DOHH2 (cell line): ENCODE results near the gene STAT5B.

Experiments
- H3F3A ChIP-seq: fragments of 200-600 bp; sonication (generic), shearing (Covaris generic); 2 replicates; pipeline ENCODE4 v1.6.0; 2016; ENCODE audit warnings: antibody characterized with exemption, mild to moderate bottlenecking; ENCODE audit not compliant: control insufficient read depth, insufficient read depth
- H3K27ac ChIP-seq: fragments of 200-600 bp; sonication (generic); 2 replicates; pipeline ENCODE4 v1.5.1; 2014; ENCODE audit warnings: low read depth, mild to moderate bottlenecking, low read length, moderate library complexity
- H3K27me3 ChIP-seq: fragments of 200-600 bp; sonication (generic); 2 replicates; pipeline ENCODE4 v1.6.1; 2014; ENCODE audit warnings: mild to moderate bottlenecking, low read length, mixed read lengths; ENCODE audit not compliant: control insufficient read depth
- H3K36me3 ChIP-seq: fragments of 200-600 bp; sonication (generic); 2 replicates; pipeline ENCODE4 v1.6.1; 2014; ENCODE audit warnings: mild to moderate bottlenecking, low read length, moderate library complexity, mixed read lengths; ENCODE audit not compliant: control insufficient read depth
- H3K4me1 ChIP-seq: fragments of 200-600 bp; sonication (generic); 2 replicates; pipeline ENCODE4 v1.6.1; 2014; ENCODE audit warnings: mild to moderate bottlenecking, low read length, mixed read lengths; ENCODE audit not compliant: control insufficient read depth
- H3K4me2 ChIP-seq: fragments of 200-600 bp; sonication (generic); 2 replicates; pipeline ENCODE4 v1.6.0; 2014; ENCODE audit warnings: mild to moderate bottlenecking, low read length, moderate library complexity
- H3K4me3 ChIP-seq: fragments of 200-600 bp; sonication (generic); 2 replicates; pipeline ENCODE4 v1.5.1; 2014; ENCODE audit warnings: mild to moderate bottlenecking, low read length, mixed read lengths
- H3K79me2 ChIP-seq: fragments of 200-600 bp; sonication (generic); 2 replicates; pipeline ENCODE4 v1.6.1; 2014; ENCODE audit warnings: mild to moderate bottlenecking, low read length, mixed read lengths; ENCODE audit not compliant: control insufficient read depth
- H3K9me2 ChIP-seq: fragments of 200-600 bp; sonication (generic); replicated peaks from 2 replicates; pipeline ENCODE4 v1.6.1; 2014; ENCODE audit warnings: mild to moderate bottlenecking, low read length, mixed read lengths; ENCODE audit not compliant: control insufficient read depth
- H3K9me3 ChIP-seq: fragments of 200-600 bp; sonication (generic); 2 replicates; pipeline ENCODE4 v1.6.1; 2014; ENCODE audit warnings: antibody characterized with exemption, low read length, mixed read lengths; ENCODE audit not compliant: control insufficient read depth, insufficient read depth
- H4K20me1 ChIP-seq: fragments of 200-600 bp; sonication (generic); 2 replicates; pipeline ENCODE4 v1.6.0; 2014; ENCODE audit warnings: low read depth, mild to moderate bottlenecking, antibody characterized with exemption, low read length, moderate library complexity; ENCODE audit not compliant: control insufficient read depth, insufficient read depth
- CTCF ChIP-seq: fragments of 200-600 bp; sonication (generic); IDR thresholded peaks from one replicate; pipeline ENCODE4 v1.5.1; 2014; ENCODE audit warnings: antibody characterized with exemption, mild to moderate bottlenecking, low read depth, low read length; ENCODE audit not compliant: poor library complexity, severe bottlenecking
- EZH2phosphoT487 ChIP-seq: fragments of 200-600 bp; sonication (generic); IDR thresholded peaks from 2 replicates; pipeline ENCODE4 v1.6.1; 2017; ENCODE audit warnings: borderline replicate concordance, mild to moderate bottlenecking, antibody characterized with exemption, low read length, moderate library complexity, mixed read lengths

The STAT5B gene

GRCh38 chr17:42165751-42166150 lies 110.4 kb downstream of the STAT5B start:
- Histone ChIP-seq H3K4me2 (no peak overlapping the region), H3K27me3 (no peaks in the 10 kb centered on the region), H3K4me1 (no peaks in the 10 kb centered on the region), H3K9me3 (no peaks in the 10 kb centered on the region), H3K9me2 (no peaks in the 10 kb centered on the region), H3K4me3 (no peak overlapping the region), H3K27ac (no peak overlapping the region), H3F3A (no peaks in the 10 kb centered on the region), H3K79me2 (no peaks in the 10 kb centered on the region), H4K20me1 (no peaks in the 10 kb centered on the region), H3K36me3 (no peaks in the 10 kb centered on the region)
- TF ChIP-seq EZH2phosphoT487 (no peak), CTCF (no peak)

- TF ChIP-seq EZH2phosphoT487, result no peak
- no peaks in the 10 kb centered on the region for H3K36me3 ChIP-seq
- no peaks in the 10 kb centered on the region for H3K9me2 ChIP-seq
- no peaks in the 10 kb centered on the region for H3K4me1 ChIP-seq
- H3K9me3 ChIP-seq, result no peaks in the 10 kb centered on the region
- H3K4me3 ChIP-seq, result no peak overlapping the region
- no peaks in the 10 kb centered on the region for H3K79me2 ChIP-seq
- no peak overlapping the region for H3K4me2 ChIP-seq
- H3K27me3 ChIP-seq, result no peaks in the 10 kb centered on the region
- H3F3A ChIP-seq, result no peaks in the 10 kb centered on the region
- H3K27ac ChIP-seq, result no peak overlapping the region
- no peaks in the 10 kb centered on the region for H4K20me1 ChIP-seq
Observed at GRCh38 chr17:42163696-42164407, 112.3 kb downstream of the STAT5B start.

- H3K27me3 ChIP-seq, result no peaks in the 10 kb centered on the region
- H3K79me2 ChIP-seq, result no peaks in the 10 kb centered on the region
- H3K4me2 ChIP-seq, result no peak overlapping the region
- H4K20me1 ChIP-seq, result no peaks in the 10 kb centered on the region
- no peaks in the 10 kb centered on the region for H3K4me1 ChIP-seq
- no peaks in the 10 kb centered on the region for H3F3A ChIP-seq
- no peak overlapping the region for H3K27ac ChIP-seq
- H3K9me2 ChIP-seq, result no peaks in the 10 kb centered on the region
- TF ChIP-seq CTCF (peak; percentile 95), EZH2phosphoT487 (no peak)
- H3K9me3 ChIP-seq, result no peaks in the 10 kb centered on the region
- no peak overlapping the region for H3K4me3 ChIP-seq
- no peaks in the 10 kb centered on the region for H3K36me3 ChIP-seq
Observed at GRCh38 chr17:42163113-42163512, 113.1 kb downstream of the STAT5B start.

GRCh38 chr17:42160531-42160910 lies 115.7 kb downstream of the STAT5B start:
- H3K4me3 ChIP-seq, result no peak overlapping the region
- H3K4me1 ChIP-seq, result peaks cover under 1% of the 10 kb centered on the region
- no peaks in the 10 kb centered on the region for H3K79me2 ChIP-seq
- H3K9me2 ChIP-seq, result no peaks in the 10 kb centered on the region
- H4K20me1 ChIP-seq, result no peaks in the 10 kb centered on the region
- no peak for TF ChIP-seq EZH2phosphoT487
- no peak for TF ChIP-seq CTCF
- H3K27me3 ChIP-seq, result no peaks in the 10 kb centered on the region
- H3F3A ChIP-seq, result no peaks in the 10 kb centered on the region
- H3K4me2 ChIP-seq, result no peak overlapping the region
- H3K27ac ChIP-seq, result no peak overlapping the region
- H3K36me3 ChIP-seq, result no peaks in the 10 kb centered on the region
- H3K9me3 ChIP-seq, result no peaks in the 10 kb centered on the region
